A673 (cell line): ENCODE measurements around the gene TMEM156. TPM values are rescaled to one million over a fixed set of nuclear protein-coding genes. Genes with fewer than 3 reads are reported as not detected.

ENCODE experiments used
- BruUV-seq: library from RNA; stranded (reverse); fragments of 400-500 nt; replicated peaks from 2 replicates; lab custom pipeline; 2021; lab: Mats Ljungman, UMichigan
- CTCF ChIA-PET: fragments of 300-600 bp; sonication (Branson Sonifier 250); formaldehyde crosslinking; loops from one replicate; lab custom pipeline; 2022; ENCODE audit warnings: antibody characterized with exemption; lab: Charles Lee
- POLR2A ChIA-PET: fragments of 300-600 bp; sonication (Branson Sonifier 250); formaldehyde crosslinking; loops from one replicate; lab custom pipeline; 2022; ENCODE audit warnings: antibody characterized with exemption; ENCODE audit not compliant: low non-redundant PET; lab: Charles Lee
- DNase-seq: peaks from one replicate; pipeline ENCODE4 v3.0.0-alpha.2; 2015; ENCODE audit warnings: low spot score
- H3K27ac ChIP-seq: fragments of 200-600 bp; sonication (generic); 2 replicates; pipeline ENCODE4 v1.5.1; 2016; ENCODE audit warnings: mixed run types, low read depth, mild to moderate bottlenecking, mixed read lengths, antibody characterized with exemption, low read length; ENCODE audit not compliant: poor library complexity, severe bottlenecking
- H3K27me3 ChIP-seq: fragments of 200-600 bp; sonication (generic); replicated peaks from 2 replicates; pipeline ENCODE4 v1.6.1; 2017; ENCODE audit warnings: mixed run types, low read depth, mild to moderate bottlenecking, mixed read lengths, antibody characterized with exemption, low read length; ENCODE audit not compliant: insufficient read depth, poor library complexity
- H3K36me3 ChIP-seq: fragments of 200-600 bp; sonication (generic); 2 replicates; pipeline ENCODE4 v1.6.1; 2016; ENCODE audit warnings: mixed run types, mild to moderate bottlenecking, mixed read lengths, antibody characterized with exemption, low read length; ENCODE audit not compliant: insufficient read depth, poor library complexity, severe bottlenecking
- H3K4me1 ChIP-seq: fragments of 200-600 bp; sonication (generic); 2 replicates; pipeline ENCODE4 v1.6.1; 2017; ENCODE audit warnings: mixed run types, mild to moderate bottlenecking, mixed read lengths, antibody characterized with exemption, low read length; ENCODE audit not compliant: insufficient read depth, poor library complexity, severe bottlenecking
- H3K4me3 ChIP-seq: fragments of 200-600 bp; sonication (generic); 2 replicates; pipeline ENCODE4 v1.5.1; 2016; ENCODE audit warnings: low read depth, mixed run types, mild to moderate bottlenecking, mixed read lengths, low read length; ENCODE audit not compliant: poor library complexity, severe bottlenecking
- H3K9me3 ChIP-seq: fragments of 200-600 bp; sonication (generic); 2 replicates; pipeline ENCODE4 v1.6.1; 2016; ENCODE audit warnings: mixed run types, low read depth, mild to moderate bottlenecking, mixed read lengths, antibody characterized with exemption, low read length; ENCODE audit not compliant: poor library complexity, severe bottlenecking
- EZH2 ChIP-seq: fragments of 200-600 bp; sonication (generic); IDR thresholded peaks from 2 replicates; pipeline ENCODE4 v1.6.1; 2017; ENCODE audit warnings: borderline replicate concordance, low read depth, mild to moderate bottlenecking, mixed read lengths, antibody characterized with exemption, low read length; ENCODE audit not compliant: poor library complexity, severe bottlenecking
- intact Hi-C: fragments of 100-400 bp; cut with micrococcal nuclease; formaldehyde crosslinking; loops from one replicate; pipeline ENCODE4 v1.10.0; 2022; ENCODE audit not compliant: unreplicated experiment
- total RNA-seq: library from RNA; stranded (reverse); gene quantifications from 2 replicates; pipeline ENCODE4 v1.2.3, GENCODE V29; 2021
- TF ChIP-seq, protein P1 (sequence below): fragments of 300-800, 200-600 bp; sonication (generic); conservative IDR thresholded peaks from 2 replicates; pipeline ENCODE4 v1.5.1; 2017; ENCODE audit warnings: low read depth, mild to moderate bottlenecking, antibody characterized with exemption, low read length, moderate library complexity, mixed read lengths

Gene TMEM156
- total RNA-seq, 1 experiment from 2014 or later = not detected

GRCh38 chr4:39053983-39054382, 21.8 kb upstream of the TMEM156 start:
- BruUV-seq = no TSS peak
- H3K27ac ChIP-seq = no peak overlapping the region
- CTCF ChIA-PET = no interaction called here

DNA sequence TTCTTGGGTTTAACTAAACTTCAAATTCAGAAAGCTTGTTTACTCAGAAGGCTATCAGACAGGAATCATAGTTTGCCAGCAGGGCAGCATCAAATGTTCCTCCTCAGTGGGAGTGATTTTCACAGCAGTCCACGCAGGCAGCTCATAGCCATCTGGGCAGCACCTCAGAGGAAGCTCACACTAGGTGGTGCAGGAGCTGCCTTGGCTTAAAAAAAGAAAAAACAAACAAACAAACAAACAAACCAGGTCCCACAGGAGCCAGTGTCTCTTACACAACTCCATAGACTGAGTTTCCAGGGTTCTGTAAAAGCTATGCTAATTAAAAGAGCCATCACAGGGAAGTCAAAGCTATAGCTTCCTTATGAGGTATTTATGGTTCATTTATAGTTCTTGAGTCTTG, 19.3 kb upstream of the TMEM156 start:
- Histone ChIP-seq H3K4me3 (no peak overlapping the region), H3K9me3 (no peaks in the 10 kb centered on the region), H3K4me1 (peaks cover 22% of the 10 kb centered on the region), H3K27me3 (no peaks in the 10 kb centered on the region), H3K27ac (no peak overlapping the region), H3K36me3 (no peaks in the 10 kb centered on the region)
- ChIA-PET POLR2A (no interaction called here), CTCF (no interaction called here)
- intact Hi-C loops = no loop called here
- TF ChIP-seq, protein P1, sequence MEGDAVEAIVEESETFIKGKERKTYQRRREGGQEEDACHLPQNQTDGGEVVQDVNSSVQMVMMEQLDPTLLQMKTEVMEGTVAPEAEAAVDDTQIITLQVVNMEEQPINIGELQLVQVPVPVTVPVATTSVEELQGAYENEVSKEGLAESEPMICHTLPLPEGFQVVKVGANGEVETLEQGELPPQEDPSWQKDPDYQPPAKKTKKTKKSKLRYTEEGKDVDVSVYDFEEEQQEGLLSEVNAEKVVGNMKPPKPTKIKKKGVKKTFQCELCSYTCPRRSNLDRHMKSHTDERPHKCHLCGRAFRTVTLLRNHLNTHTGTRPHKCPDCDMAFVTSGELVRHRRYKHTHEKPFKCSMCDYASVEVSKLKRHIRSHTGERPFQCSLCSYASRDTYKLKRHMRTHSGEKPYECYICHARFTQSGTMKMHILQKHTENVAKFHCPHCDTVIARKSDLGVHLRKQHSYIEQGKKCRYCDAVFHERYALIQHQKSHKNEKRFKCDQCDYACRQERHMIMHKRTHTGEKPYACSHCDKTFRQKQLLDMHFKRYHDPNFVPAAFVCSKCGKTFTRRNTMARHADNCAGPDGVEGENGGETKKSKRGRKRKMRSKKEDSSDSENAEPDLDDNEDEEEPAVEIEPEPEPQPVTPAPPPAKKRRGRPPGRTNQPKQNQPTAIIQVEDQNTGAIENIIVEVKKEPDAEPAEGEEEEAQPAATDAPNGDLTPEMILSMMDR = no peak
- TF ChIP-seq EZH2 = no peak
- DNase-seq = no peak
- BruUV-seq = no TSS peak

More at GRCh38 chr4:39053983-39054382, 21.8 kb upstream of the TMEM156 start:
- TF ChIP-seq, protein P1 = no peak
- no peak for TF ChIP-seq EZH2
- Histone ChIP-seq H3K9me3 (no peaks in the 10 kb centered on the region), H3K36me3 (no peaks in the 10 kb centered on the region), H3K27me3 (no peaks in the 10 kb centered on the region), H3K4me3 (no peak overlapping the region), H3K4me1 (peaks cover 22% of the 10 kb centered on the region)
- no peak for DNase-seq
- POLR2A ChIA-PET = no interaction called here
- intact Hi-C loops = no loop called here

- ChIA-PET CTCF (no interaction called here), POLR2A (no interaction called here)
- no peaks in the 10 kb centered on the region for H3K9me3 ChIP-seq
- H3K4me1 ChIP-seq = peaks cover 29% of the 10 kb centered on the region
- no peak overlapping the region for H3K27ac ChIP-seq
- TF ChIP-seq, protein P1 = no peak
- TF ChIP-seq EZH2 = no peak
- no TSS peak for BruUV-seq
- H3K36me3 ChIP-seq = no peaks in the 10 kb centered on the region
- no peaks in the 10 kb centered on the region for H3K27me3 ChIP-seq
- no peak overlapping the region for H3K4me3 ChIP-seq
- intact Hi-C loops = no loop called here
- DNase-seq = no peak
Measured at GRCh38 chr4:39050590-39050989, 18.4 kb upstream of the TMEM156 start.
